ENCODE data around the gene VSTM2L.

The VSTM2L gene

DNA sequence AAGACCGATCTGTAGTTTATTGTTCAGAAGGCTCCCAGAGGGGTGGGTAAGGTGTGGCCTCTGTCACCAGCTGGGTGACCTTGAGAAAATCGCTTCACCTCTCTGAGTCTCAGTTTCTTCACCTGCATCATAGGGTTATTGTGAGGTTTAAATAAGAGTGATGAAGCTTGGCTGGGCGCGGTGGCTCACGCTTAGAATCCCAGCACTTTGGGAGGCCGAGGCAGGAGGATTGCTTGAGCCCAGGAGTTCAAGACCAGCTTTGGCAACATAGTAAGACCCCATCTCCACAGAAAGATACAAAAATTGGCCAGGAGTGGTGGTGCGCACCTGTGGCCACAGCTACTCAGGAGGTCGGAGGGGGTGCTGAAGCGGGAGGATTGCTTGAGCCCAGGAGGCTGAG is 36.0 kb downstream of the VSTM2L start:
- H3K36me3 Mint-ChIP-seq (ENCODE audit: low read depth), result no peaks in the 10 kb centered on the region
- no peak overlapping the region for H3K27ac Mint-ChIP-seq
- no peaks in the 10 kb centered on the region for H3K9me3 Mint-ChIP-seq
- no peaks in the 10 kb centered on the region for H3K27me3 Mint-ChIP-seq (ENCODE audit: low read depth)
- no peaks in the 10 kb centered on the region for H3K4me1 Mint-ChIP-seq (ENCODE audit: low read depth)
- DNase-seq (ENCODE audit: low spot score), result no peak
- no peak overlapping the region for H3K4me3 Mint-ChIP-seq

DNA sequence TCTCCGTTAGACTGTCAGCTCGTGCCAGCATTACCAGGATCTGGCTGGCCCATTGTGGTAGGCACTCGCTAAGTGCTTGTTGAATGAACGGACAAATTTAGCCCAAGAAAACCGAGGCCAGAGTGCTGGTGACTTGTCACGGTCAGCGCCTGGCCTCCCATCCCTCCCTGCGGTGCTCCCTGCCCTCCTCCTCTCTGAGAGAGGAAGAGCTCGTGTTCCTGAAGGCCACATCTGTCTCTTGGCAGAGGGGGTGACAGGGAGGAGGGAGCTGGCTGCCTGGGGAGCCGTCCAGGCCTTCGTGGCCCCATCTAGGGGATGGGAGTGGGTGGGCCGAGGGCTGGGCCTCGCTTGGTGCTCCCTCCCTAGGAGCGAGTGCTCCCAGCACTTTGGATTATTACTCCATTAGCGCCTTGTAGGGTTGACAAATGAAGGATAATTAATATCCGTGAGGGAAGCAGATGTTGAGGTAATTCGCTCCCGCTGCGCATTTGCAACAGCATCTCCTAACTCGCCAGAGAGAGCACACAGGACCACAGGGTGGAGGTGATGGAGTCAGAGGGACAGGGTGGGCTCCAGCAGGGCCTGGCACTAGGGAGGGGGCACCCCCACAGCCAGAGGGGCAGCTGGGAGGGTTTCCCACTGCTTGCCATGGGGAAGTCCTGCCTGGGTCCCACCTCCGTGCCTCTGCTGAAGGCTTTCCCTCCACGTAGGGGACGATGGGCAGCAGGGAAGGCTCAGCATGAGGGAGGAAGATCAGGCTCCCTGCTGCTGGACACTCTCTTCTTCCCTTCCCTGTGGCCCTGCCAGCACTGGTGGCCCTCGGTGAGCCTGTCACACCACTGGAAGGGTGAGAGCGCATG is 37.0 kb downstream of the VSTM2L start:
- Mint-ChIP-seq H3K9me3 (no peaks in the 10 kb centered on the region), H3K4me3 (no peak overlapping the region), H3K27me3 (ENCODE audit: low read depth) (no peaks in the 10 kb centered on the region), H3K27ac (no peak overlapping the region), H3K36me3 (ENCODE audit: low read depth) (no peaks in the 10 kb centered on the region), H3K4me1 (ENCODE audit: low read depth) (no peaks in the 10 kb centered on the region)
- DNase-seq (ENCODE audit: low spot score), result no peak

DNA sequence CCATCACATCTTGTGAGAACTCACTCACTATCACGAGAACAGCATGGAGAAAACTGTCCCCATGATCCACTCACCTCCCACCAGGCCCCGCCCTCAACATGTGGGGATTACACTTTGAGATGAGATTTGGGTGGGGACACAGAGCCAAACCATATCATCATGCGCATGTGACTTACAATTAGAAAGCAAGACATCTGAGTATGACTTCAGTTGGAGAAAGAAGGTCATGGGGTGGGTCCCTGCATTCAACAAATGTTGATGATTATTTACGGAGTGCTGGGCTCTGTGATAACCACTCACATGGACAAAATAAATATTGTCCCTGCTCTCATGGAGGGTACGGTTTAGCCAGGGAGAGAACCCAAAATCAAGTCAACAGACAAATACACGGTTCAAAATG is 37.9 kb downstream of the VSTM2L start:
- no peaks in the 10 kb centered on the region for H3K9me3 Mint-ChIP-seq
- H3K27me3 Mint-ChIP-seq (ENCODE audit: low read depth), result no peaks in the 10 kb centered on the region
- H3K27ac Mint-ChIP-seq, result no peak overlapping the region
- no peak for DNase-seq (ENCODE audit: low spot score)
- no peaks in the 10 kb centered on the region for H3K36me3 Mint-ChIP-seq (ENCODE audit: low read depth)
- H3K4me1 Mint-ChIP-seq (ENCODE audit: low read depth), result no peaks in the 10 kb centered on the region
- no peak overlapping the region for H3K4me3 Mint-ChIP-seq

DNA sequence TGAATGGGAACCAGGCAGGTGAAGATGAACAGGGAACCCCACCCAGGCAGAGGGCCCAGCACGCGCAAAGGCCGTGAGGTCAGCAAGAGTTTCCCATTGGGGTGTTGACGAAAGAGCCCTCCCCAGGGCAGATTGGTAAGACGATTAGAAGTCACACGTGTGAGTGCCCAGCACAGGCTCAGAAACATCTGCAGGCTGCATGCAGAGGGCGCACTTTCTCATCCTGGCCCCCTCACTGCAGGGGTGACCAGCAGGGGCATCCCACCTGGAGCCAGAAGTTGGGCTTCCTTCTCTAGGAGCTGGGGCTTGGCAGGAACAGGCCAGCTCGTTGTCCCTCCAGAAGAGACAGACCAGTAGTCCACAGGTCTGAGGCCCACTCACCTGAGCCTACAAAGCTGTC is 38.4 kb downstream of the VSTM2L start:
- Mint-ChIP-seq H3K4me3 (no peak overlapping the region), H3K36me3 (ENCODE audit: low read depth) (no peaks in the 10 kb centered on the region), H3K4me1 (ENCODE audit: low read depth) (no peaks in the 10 kb centered on the region), H3K9me3 (no peaks in the 10 kb centered on the region), H3K27ac (no peak overlapping the region), H3K27me3 (ENCODE audit: low read depth) (no peaks in the 10 kb centered on the region)
- DNase-seq (ENCODE audit: low spot score), result no peak

DNA sequence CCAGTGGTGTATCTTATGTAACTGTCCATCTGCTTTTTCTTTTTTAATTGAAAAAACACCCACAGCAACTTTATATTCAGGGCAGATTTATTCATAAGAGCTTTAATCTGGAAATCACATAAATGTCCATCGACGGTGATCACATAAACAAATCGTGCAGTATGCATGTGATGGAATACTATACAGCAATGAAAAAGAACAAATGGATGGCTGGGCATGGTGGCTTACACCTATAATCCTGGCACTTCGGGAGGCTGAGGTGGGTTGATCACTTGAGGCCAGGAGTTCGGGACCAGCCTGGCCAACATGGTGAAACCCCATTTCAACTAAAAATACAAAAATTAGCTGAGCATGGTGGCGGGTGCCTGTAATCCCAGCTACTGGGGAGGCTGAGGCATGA is 39.1 kb downstream of the VSTM2L start:
- no peaks in the 10 kb centered on the region for H3K4me1 Mint-ChIP-seq (ENCODE audit: low read depth)
- H3K27me3 Mint-ChIP-seq (ENCODE audit: low read depth), result no peaks in the 10 kb centered on the region
- no peaks in the 10 kb centered on the region for H3K9me3 Mint-ChIP-seq
- H3K36me3 Mint-ChIP-seq (ENCODE audit: low read depth), result no peaks in the 10 kb centered on the region
- H3K4me3 Mint-ChIP-seq, result no peak overlapping the region
- DNase-seq (ENCODE audit: low spot score), result no peak
- no peak overlapping the region for H3K27ac Mint-ChIP-seq

DNA sequence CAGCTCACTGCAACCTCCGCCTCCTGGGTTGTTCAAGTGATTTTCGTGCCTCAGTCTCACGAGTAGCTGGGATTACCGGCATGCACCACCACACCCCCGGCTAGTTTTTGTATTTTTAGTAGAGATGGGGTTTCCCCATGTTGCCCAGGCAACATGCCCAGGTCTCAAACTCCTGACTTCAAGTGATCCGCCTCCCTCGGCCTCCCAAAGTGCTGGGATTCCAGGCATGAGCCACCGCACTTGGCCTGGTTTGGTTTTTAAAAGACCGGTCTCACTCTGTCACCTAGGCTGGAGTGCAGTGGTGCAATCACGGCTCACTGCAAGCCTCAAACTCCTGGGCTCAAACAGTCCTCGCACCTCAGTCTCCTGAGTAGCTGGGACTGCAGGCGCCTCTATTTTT is 40.1 kb downstream of the VSTM2L start:
- H3K4me1 Mint-ChIP-seq (ENCODE audit: low read depth), result no peaks in the 10 kb centered on the region
- no peak overlapping the region for H3K27ac Mint-ChIP-seq
- no peaks in the 10 kb centered on the region for H3K27me3 Mint-ChIP-seq (ENCODE audit: low read depth)
- H3K36me3 Mint-ChIP-seq (ENCODE audit: low read depth), result no peaks in the 10 kb centered on the region
- no peak for DNase-seq (ENCODE audit: low spot score)
- no peak overlapping the region for H3K4me3 Mint-ChIP-seq
- H3K9me3 Mint-ChIP-seq, result no peaks in the 10 kb centered on the region

DNA sequence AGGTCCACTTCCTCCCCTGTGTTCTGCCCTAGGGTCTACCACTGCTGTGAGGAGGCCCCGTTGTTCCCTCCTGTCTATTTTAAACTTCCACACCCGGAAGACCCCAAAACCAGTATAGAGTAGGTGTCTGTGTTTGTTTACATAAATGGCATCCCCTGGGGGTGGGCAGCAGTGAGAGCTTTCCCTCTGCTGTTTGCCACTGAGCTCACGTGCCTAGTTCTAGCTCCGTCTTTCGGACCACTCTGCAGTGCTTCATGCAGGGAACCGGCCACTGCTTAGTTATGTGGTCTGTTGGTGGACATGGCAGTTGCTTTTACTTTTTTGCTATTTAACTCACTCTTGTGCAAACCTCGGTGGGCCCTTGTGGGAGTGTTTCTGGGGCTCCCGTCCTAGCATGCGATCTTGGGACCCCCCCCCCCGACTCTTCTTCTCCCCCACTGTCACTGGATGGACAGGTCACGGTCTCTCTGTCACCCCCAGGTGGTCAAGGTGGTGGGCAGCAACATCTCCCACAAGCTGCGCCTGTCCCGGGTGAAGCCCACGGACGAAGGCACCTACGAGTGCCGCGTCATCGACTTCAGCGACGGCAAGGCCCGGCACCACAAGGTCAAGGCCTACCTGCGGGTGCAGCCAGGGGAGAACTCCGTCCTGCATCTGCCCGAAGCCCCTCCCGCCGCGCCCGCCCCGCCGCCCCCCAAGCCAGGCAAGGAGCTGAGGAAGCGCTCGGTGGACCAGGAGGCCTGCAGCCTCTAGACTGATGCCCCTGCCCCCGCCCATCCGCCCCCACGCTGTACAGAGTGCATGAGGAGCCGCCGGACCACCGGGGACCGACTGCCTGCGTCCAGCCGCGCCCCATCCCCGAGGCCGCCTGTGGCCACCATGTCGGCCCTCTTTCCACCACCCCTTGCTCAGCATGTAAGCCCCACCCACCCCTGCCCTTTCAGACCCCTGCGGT is 40.9 kb downstream of the VSTM2L start:
- Mint-ChIP-seq H3K27me3 (ENCODE audit: low read depth) (no peaks in the 10 kb centered on the region), H3K27ac (no peak overlapping the region), H3K4me1 (ENCODE audit: low read depth) (no peaks in the 10 kb centered on the region), H3K4me3 (no peak overlapping the region), H3K9me3 (no peaks in the 10 kb centered on the region), H3K36me3 (ENCODE audit: low read depth) (no peaks in the 10 kb centered on the region)
- no peak for DNase-seq (ENCODE audit: low spot score)

DNA sequence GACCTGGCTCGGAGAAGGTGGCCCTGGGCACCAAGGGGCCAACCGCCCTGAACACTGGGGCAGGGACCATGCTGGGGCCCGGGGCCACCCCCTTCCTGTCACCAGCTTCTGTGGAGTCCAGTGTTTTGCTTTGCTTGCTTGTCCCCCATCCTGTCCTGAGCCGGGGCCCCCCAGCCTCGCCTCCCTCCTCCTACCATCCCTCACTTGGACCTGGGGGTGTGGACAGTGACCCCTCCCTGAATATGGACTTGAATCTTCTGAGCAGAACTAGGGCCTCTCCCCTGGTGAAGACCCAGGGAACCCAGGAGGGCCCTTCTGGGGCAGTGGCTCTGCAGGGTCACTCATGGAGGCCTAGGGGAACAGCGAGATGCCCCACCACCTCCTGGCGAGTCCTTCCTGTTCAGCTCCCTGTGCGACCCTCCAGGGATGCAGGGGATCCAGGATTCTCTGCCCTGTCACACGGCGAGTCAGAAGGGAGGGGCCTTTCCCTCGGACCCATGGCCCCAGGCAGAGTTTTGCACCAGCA is 41.6 kb downstream of the VSTM2L start:
- Mint-ChIP-seq H3K4me3 (no peak overlapping the region), H3K36me3 (ENCODE audit: low read depth) (no peaks in the 10 kb centered on the region), H3K9me3 (no peaks in the 10 kb centered on the region), H3K27me3 (ENCODE audit: low read depth) (no peaks in the 10 kb centered on the region), H3K27ac (no peak overlapping the region), H3K4me1 (ENCODE audit: low read depth) (no peaks in the 10 kb centered on the region)
- DNase-seq (ENCODE audit: low spot score), result no peak

DNA sequence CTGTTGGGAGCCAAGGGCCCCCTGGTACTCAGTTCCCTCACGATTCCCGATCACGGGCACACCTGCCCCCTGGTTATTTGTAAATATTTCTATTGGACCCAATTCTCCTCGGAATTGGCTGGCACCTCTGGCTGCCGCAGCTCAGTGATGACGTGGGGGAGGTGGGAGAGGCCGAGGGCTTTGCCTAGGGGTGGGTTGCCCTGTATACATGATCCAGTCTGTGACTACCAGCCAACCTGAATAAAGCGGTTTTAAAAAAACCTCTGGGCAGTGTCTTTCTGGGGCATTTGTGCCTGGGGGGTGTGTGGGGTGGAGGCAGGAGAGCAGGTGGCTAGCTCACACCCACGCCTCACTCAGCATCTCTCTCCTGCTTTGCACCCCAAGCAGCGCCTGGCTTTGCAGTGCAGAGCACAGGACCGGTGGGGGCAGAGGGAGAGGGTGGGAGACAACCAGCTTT is 42.2 kb downstream of the VSTM2L start:
- Mint-ChIP-seq H3K27ac (no peak overlapping the region), H3K9me3 (no peaks in the 10 kb centered on the region), H3K27me3 (ENCODE audit: low read depth) (no peaks in the 10 kb centered on the region), H3K4me1 (ENCODE audit: low read depth) (no peaks in the 10 kb centered on the region), H3K4me3 (no peak overlapping the region), H3K36me3 (ENCODE audit: low read depth) (no peaks in the 10 kb centered on the region)
- DNase-seq (ENCODE audit: low spot score), result no peak

DNA sequence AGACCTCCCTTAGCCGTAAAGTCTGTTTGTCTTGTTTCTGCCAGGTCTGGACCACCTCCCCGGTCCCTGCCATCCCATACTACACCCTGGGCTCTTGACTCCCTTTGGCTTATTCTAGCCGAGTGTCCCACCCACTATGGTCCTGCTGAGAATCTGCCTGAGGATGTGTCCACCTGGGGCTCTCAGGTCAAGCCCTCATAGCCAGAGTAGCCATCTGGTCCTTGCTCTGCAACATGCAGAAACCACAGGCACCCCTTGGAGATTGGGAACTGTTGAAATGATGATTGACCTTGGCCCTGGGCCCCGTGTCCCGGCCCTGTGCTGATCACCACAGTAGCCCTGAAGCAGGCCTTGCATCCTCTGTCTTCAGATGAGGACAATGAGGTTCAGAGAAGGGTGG is 44.0 kb downstream of the VSTM2L start:
- no peak overlapping the region for H3K4me3 Mint-ChIP-seq
- H3K27ac Mint-ChIP-seq, result no peak overlapping the region
- H3K36me3 Mint-ChIP-seq (ENCODE audit: low read depth), result no peaks in the 10 kb centered on the region
- H3K27me3 Mint-ChIP-seq (ENCODE audit: low read depth), result no peaks in the 10 kb centered on the region
- H3K9me3 Mint-ChIP-seq, result no peaks in the 10 kb centered on the region
- no peaks in the 10 kb centered on the region for H3K4me1 Mint-ChIP-seq (ENCODE audit: low read depth)
- no peak for DNase-seq (ENCODE audit: low spot score)

DNA sequence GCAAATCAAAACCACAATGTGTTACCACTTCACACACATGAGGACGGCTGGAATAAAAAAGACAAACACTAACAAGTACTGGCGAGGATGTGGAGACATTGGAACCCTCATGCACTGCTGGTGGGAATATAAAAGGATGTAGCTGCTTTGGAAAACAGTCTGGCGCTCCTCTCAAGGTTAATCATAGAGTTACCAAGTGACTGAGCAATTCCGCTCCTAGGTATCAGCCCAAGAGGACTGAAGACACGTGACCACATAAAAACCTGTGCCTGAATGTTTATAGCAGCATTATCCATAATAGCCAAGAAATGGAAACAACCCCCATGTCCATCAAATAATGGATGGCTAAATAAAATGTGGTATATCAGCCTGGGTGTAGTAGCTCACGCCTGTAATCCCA is 45.0 kb downstream of the VSTM2L start:
- H3K4me1 Mint-ChIP-seq (ENCODE audit: low read depth), result no peaks in the 10 kb centered on the region
- no peaks in the 10 kb centered on the region for H3K36me3 Mint-ChIP-seq (ENCODE audit: low read depth)
- no peak overlapping the region for H3K4me3 Mint-ChIP-seq
- no peak for DNase-seq (ENCODE audit: low spot score)
- H3K27ac Mint-ChIP-seq, result no peak overlapping the region
- H3K9me3 Mint-ChIP-seq, result no peaks in the 10 kb centered on the region
- H3K27me3 Mint-ChIP-seq (ENCODE audit: low read depth), result no peaks in the 10 kb centered on the region

DNA sequence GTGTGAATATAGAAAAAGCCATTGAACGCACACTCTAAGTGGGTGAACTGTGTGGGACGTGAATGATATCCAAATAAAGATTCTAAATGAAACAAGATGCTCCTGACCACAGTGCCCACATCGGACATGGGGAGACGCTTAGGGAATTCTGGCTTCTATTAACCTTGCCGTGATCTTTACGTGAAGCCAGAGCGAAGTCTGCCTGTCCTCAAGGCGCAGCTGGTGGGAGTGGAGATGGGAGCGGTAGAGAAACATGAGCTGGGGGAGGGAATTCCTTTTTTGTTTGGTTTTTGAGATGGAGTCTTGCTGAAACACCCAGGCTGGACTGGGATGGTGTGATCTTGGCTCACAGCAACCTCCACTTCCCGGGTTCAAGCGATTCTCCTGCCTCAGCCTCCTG is 46.0 kb downstream of the VSTM2L start:
- DNase-seq (ENCODE audit: low spot score), result no peak
- Mint-ChIP-seq H3K27me3 (ENCODE audit: low read depth) (no peaks in the 10 kb centered on the region), H3K4me1 (ENCODE audit: low read depth) (no peaks in the 10 kb centered on the region), H3K36me3 (ENCODE audit: low read depth) (no peaks in the 10 kb centered on the region), H3K4me3 (no peak overlapping the region), H3K9me3 (no peaks in the 10 kb centered on the region), H3K27ac (no peak overlapping the region)

DNA sequence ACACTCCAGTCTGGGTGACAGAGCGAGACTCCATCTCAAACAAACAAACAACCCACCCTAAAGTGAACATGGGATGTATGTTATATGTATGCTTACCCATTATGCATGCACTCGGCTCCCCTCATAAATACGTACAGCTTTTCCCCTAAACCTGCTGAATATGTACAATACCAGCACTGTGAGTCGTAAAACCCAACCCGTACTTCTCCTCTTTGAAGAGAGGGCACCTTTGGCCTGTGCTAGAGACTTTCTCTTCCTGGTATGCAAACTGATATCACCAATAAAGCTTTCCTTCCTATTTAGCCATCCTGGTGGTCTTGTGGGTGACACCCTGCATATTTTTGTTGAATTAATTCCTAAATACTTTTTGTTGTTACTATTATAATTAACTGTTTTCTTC is 51.3 kb downstream of the VSTM2L start:
- no peak overlapping the region for H3K27ac Mint-ChIP-seq
- H3K4me1 Mint-ChIP-seq (ENCODE audit: low read depth), result no peaks in the 10 kb centered on the region
- H3K36me3 Mint-ChIP-seq (ENCODE audit: low read depth), result no peaks in the 10 kb centered on the region

DNA sequence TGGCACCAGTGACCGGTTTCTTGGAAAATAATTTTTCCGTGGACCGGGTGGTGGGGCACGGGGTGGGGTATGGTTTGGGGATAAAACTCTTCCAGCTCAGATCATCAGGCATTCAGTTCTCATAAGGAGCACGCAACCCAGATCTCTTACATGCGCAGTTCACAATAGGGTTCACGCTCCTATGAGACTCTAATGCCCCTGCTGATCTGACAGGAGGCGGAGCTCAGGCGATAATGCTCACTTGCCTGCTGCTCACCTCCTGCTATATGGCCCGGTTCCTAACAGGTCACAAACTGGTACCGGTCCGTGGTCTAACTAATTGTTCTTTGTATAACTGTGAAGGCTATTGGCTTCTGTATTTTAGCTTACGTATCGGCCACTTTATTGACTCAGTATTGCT is 51.7 kb downstream of the VSTM2L start:
- no peaks in the 10 kb centered on the region for H3K4me1 Mint-ChIP-seq (ENCODE audit: low read depth)
- no peak for DNase-seq (ENCODE audit: low spot score)

More for the DNA sequence above, 51.3 kb downstream of the VSTM2L start:
- Mint-ChIP-seq H3K4me3 (no peak overlapping the region), H3K27me3 (ENCODE audit: low read depth) (peaks cover 10% of the 10 kb centered on the region), H3K9me3 (no peaks in the 10 kb centered on the region)
- DNase-seq (ENCODE audit: low spot score), result no peak

More for the DNA sequence above, 51.7 kb downstream of the VSTM2L start:
- Mint-ChIP-seq H3K27ac (no peak overlapping the region), H3K27me3 (ENCODE audit: low read depth) (peaks cover 13% of the 10 kb centered on the region), H3K36me3 (ENCODE audit: low read depth) (no peaks in the 10 kb centered on the region), H3K9me3 (no peaks in the 10 kb centered on the region), H3K4me3 (no peak overlapping the region)

Data from T-helper 2 cell treated with Interferon-gamma antibody and Interleukin-4, amounts not matched to agents 5 μg/mL and 100 μg/mL, for 36 hours (primary cell).